ENCODE data around the gene TRAF2. TPM values are rescaled to one million over a fixed set of nuclear protein-coding genes. Genes with fewer than 3 reads are reported as not detected.
"Not testable (repeated sequence)": the region's sequence is repeated elsewhere in the genome, so short reads cannot be mapped to it uniquely, and the experiment has no call there.

Gene TRAF2
- 33.0 TPM for polyA plus RNA-seq (2013, experiment 1 of 4)
- 30.6 TPM for polyA plus RNA-seq (2013, experiment 2 of 4)
- 22.2 TPM for polyA plus RNA-seq (2013, experiment 3 of 4)
- 23.9 TPM for polyA plus RNA-seq (2013, experiment 4 of 4)

DNA sequence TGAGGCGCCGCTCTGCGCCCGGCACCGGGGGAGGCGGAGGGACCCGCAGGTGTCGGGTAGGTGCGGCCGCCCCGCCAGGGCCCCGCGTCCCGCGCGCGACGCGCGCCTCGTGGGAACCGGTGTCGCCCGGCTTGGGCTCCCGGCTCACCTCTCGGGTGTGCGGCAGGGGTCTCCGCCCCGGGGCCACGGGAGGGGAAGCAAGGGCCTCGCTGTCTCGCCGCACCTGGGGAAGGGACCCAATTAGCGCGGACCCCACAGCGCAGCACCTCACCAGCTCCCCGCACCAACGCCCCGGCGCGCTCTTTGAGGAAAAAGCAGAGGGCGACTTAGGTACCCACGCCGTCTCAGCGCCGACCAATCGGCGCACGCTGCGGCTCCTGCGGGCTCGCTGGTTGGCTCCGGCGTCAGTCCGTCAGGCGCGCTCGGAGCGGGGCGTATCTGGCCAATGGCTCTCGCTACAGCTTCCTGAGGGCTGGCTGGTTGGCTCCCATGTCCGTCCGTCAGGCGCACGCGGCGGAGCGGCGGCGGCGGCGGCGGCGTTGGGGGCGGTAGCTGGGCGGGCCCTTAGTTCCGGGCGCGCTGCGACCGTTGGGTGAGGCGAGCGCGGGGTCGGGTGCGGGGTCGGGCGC is at the start of gene TRAF2:
Gene TRAF2 (plus strand): TSS at position 567 of the 629 bp plus-strand sequence. CDS start 12,225 bp downstream, outside the sequence.
- Histone ChIP-seq H3K36me3 (ENCODE audit: control insufficient read depth, insufficient read depth, low read length) (no peaks in the 10 kb centered on the region), H3K27ac (ENCODE audit: insufficient read depth, low read depth, low read length, poor library complexity, severe bottlenecking) (peak within 1 kb of the TSS; percentile 76), H3K4me3 (ENCODE audit: insufficient read depth, low read depth, low read length) (peak within 1 kb of the TSS; percentile 87), H3K9me3 (ENCODE audit: control insufficient read depth, low read length) (no peaks in the 10 kb centered on the region), H3K27me3 (ENCODE audit: control insufficient read depth, insufficient read depth, low read length, poor library complexity, severe bottlenecking) (no peaks in the 10 kb centered on the region), H3K4me1 (ENCODE audit: control insufficient read depth, insufficient read depth, low read length) (peaks cover 5% of the 10 kb centered on the region)
- 0% methylated on average over 88 of the region's 88 CpGs for WGBS, 2 experiments

- Histone ChIP-seq H3K4me1 (ENCODE audit: control insufficient read depth, insufficient read depth, low read length) (peaks cover 35% of the 10 kb centered on the region), H3K9me3 (ENCODE audit: control insufficient read depth, low read length) (no peaks in the 10 kb centered on the region), H3K27me3 (ENCODE audit: control insufficient read depth, insufficient read depth, low read length, poor library complexity, severe bottlenecking) (no peaks in the 10 kb centered on the region), H3K36me3 (ENCODE audit: control insufficient read depth, insufficient read depth, low read length) (peaks cover 10% of the 10 kb centered on the region), H3K4me3 (ENCODE audit: insufficient read depth, low read depth, low read length) (no peak overlapping the region), H3K27ac (ENCODE audit: insufficient read depth, low read depth, low read length, poor library complexity, severe bottlenecking) (no peak overlapping the region)
- WGBS, 2 experiments, result 92 to 93% methylated on average over 27 of the region's 27 CpGs
These were observed 49.0 kb upstream of the TRAF2 start for GRCh38 chr9:136837146-136837855.

- H3K4me3 ChIP-seq (ENCODE audit: insufficient read depth, low read depth, low read length); H3K9me3 ChIP-seq (ENCODE audit: control insufficient read depth, low read length); H3K36me3 ChIP-seq (ENCODE audit: control insufficient read depth, insufficient read depth, low read length); H3K27ac ChIP-seq (ENCODE audit: insufficient read depth, low read depth, low read length, poor library complexity, severe bottlenecking); H3K27me3 ChIP-seq (ENCODE audit: control insufficient read depth, insufficient read depth, low read length, poor library complexity, severe bottlenecking): not testable (repeated sequence)
- peaks cover 38% of the 10 kb centered on the region for H3K4me1 ChIP-seq (ENCODE audit: control insufficient read depth, insufficient read depth, low read length)
- WGBS, 2 experiments, result 95 to 96% methylated on average over 15 of the region's 15 CpGs
These were observed 48.4 kb upstream of the TRAF2 start for GRCh38 chr9:136837856-136838277.

DNA sequence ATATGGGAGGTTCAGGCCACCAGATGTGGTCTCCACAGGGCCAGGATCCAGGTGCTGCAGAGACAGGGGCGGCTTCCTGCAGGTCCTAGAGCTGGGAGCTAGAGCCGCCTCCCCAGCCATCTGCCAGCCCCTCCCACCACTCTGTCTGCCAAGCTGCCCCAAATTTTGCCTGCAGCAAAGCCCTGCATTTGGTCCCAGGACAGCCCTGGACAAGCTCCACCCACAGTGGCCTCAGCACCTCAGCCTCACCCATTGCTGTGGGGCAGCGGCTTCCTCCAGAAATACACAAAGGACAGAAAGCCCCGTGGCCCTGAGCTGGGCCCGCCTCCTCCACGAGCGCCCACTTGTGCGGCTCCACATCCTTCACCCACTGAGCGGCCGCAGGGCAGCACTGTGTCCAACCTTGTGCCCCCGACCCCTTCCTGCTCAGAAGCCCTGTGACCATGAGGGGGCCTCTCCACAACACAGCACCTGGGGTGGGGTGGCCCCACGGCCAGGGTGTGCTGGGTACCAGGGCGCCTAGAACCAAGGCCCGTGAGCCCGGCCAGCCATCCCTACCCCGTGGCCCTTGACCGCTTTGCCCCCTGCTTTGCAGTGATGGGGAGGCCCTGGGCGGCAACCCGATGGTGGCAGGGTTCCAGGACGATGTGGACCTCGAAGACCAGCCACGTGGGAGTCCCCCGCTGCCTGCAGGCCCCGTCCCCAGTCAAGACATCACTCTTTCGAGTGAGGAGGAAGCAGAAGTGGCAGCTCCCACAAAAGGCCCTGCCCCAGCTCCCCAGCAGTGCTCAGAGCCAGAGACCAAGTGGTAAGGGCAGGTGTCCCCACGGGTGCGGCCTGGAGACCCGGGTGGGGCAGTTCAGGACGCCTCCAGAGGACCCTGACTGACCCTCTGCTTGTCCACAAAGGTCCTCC is 47.7 kb upstream of the TRAF2 start:
- Histone ChIP-seq H3K4me1 (ENCODE audit: control insufficient read depth, insufficient read depth, low read length) (peaks cover 41% of the 10 kb centered on the region), H3K4me3 (ENCODE audit: insufficient read depth, low read depth, low read length) (no peak overlapping the region), H3K36me3 (ENCODE audit: control insufficient read depth, insufficient read depth, low read length) (peaks cover 9% of the 10 kb centered on the region), H3K9me3 (ENCODE audit: control insufficient read depth, low read length) (no peaks in the 10 kb centered on the region), H3K27me3 (ENCODE audit: control insufficient read depth, insufficient read depth, low read length, poor library complexity, severe bottlenecking) (no peaks in the 10 kb centered on the region), H3K27ac (ENCODE audit: insufficient read depth, low read depth, low read length, poor library complexity, severe bottlenecking) (no peak overlapping the region)
- WGBS, 2 experiments, result 93% methylated on average over 29 of the region's 29 CpGs

DNA sequence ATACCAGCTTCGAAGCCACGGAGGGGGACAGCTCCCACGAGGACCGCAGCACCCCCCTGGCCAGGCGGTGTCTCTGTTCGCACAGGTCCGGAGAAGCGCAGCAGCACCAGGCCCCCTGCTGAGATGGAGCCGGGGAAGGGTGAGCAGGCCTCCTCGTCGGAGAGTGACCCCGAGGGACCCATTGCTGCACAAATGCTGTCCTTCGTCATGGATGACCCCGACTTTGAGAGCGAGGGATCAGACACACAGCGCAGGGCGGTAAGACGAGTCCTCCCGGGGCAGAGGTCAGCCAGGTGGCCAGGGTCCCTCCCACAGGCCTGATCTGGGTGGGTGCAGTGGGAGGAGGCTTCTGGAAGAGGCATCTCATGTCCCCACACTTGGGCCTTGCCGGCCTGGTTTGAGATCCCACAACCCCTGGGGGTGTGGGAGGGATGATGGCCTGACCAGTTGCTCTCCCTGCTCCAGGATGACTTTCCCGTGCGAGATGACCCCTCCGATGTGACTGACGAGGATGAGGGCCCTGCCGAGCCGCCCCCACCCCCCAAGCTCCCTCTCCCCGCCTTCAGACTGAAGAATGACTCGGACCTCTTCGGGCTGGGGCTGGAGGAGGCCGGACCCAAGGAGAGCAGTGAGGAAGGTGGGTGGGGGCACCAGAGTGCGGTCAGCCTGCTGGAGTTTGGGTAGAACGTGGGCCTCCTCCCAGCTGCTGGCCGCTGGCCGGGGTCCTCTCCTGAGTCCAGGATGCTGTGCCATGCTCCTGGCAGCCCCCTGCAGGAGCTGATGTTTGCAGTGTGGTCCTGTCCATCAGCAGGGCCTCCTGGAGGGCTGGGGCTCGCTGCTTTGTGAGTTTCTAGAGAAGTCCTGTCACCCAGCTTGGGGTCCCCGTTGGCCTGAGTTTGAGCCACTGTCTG is 46.8 kb upstream of the TRAF2 start:
- WGBS, 2 experiments, result 90 to 92% methylated on average over 36 of the region's 36 CpGs
- Histone ChIP-seq H3K4me3 (ENCODE audit: insufficient read depth, low read depth, low read length) (no peak overlapping the region), H3K9me3 (ENCODE audit: control insufficient read depth, low read length) (no peaks in the 10 kb centered on the region), H3K4me1 (ENCODE audit: control insufficient read depth, insufficient read depth, low read length) (peaks cover 41% of the 10 kb centered on the region), H3K27ac (ENCODE audit: insufficient read depth, low read depth, low read length, poor library complexity, severe bottlenecking) (no peak overlapping the region), H3K36me3 (ENCODE audit: control insufficient read depth, insufficient read depth, low read length) (peaks cover 9% of the 10 kb centered on the region), H3K27me3 (ENCODE audit: control insufficient read depth, insufficient read depth, low read length, poor library complexity, severe bottlenecking) (peaks cover 7% of the 10 kb centered on the region)

DNA sequence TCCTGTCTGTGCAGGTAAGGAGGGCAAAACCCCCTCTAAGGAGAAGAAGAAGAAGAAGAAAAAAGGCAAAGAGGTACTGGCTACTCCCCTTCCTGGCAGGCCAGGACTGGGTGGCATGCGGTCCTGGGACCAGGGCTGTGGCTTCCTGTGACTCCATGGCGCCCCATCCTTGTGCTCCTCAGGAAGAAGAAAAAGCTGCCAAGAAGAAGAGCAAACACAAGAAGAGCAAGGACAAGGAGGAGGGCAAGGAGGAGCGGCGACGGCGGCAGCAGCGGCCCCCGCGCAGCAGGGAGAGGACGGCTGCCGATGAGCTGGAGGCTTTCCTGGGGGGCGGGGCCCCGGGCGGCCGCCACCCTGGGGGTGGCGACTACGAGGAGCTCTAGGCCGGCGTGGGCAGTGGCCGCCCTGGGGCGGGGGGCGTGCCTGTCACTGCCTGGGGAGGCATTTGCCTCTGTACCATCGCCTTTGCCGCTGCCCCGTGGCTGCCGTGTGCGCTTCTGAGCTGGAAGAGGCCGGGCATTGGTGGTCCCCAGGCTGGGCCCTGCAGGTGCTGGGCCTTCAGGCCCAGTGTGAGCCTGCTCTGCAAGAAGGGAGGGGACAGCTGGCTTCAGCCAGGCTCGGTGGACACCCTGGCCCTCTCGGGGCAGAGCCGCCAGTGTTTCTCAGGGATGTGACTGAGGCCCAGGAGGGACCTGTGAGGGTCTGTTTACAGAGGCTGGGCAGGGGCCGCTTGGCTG is 46.0 kb upstream of the TRAF2 start:
- peaks cover 9% of the 10 kb centered on the region for H3K36me3 ChIP-seq (ENCODE audit: control insufficient read depth, insufficient read depth, low read length)
- H3K4me1 ChIP-seq (ENCODE audit: control insufficient read depth, insufficient read depth, low read length), result peaks cover 41% of the 10 kb centered on the region
- WGBS, 2 experiments, result 72 to 76% methylated on average over 32 of the region's 32 CpGs
- peaks cover 13% of the 10 kb centered on the region for H3K27me3 ChIP-seq (ENCODE audit: control insufficient read depth, insufficient read depth, low read length, poor library complexity, severe bottlenecking)
- peak overlapping the region; percentile 50 for H3K27ac ChIP-seq (ENCODE audit: insufficient read depth, low read depth, low read length, poor library complexity, severe bottlenecking)
- H3K9me3 ChIP-seq (ENCODE audit: control insufficient read depth, low read length), result no peaks in the 10 kb centered on the region
- H3K4me3 ChIP-seq (ENCODE audit: insufficient read depth, low read depth, low read length), result no peak overlapping the region

GRCh38 chr9:136840877-136841645 is 45.3 kb upstream of the TRAF2 start:
- Histone ChIP-seq H3K4me1 (ENCODE audit: control insufficient read depth, insufficient read depth, low read length) (peaks cover 41% of the 10 kb centered on the region), H3K27ac (ENCODE audit: insufficient read depth, low read depth, low read length, poor library complexity, severe bottlenecking) (peak overlapping the region; percentile 50), H3K4me3 (ENCODE audit: insufficient read depth, low read depth, low read length) (no peak overlapping the region), H3K27me3 (ENCODE audit: control insufficient read depth, insufficient read depth, low read length, poor library complexity, severe bottlenecking) (peaks cover 20% of the 10 kb centered on the region), H3K36me3 (ENCODE audit: control insufficient read depth, insufficient read depth, low read length) (peaks cover 3% of the 10 kb centered on the region), H3K9me3 (ENCODE audit: control insufficient read depth, low read length) (no peaks in the 10 kb centered on the region)
- WGBS, 2 experiments, result 70 to 71% methylated on average over 28 of the region's 28 CpGs

DNA sequence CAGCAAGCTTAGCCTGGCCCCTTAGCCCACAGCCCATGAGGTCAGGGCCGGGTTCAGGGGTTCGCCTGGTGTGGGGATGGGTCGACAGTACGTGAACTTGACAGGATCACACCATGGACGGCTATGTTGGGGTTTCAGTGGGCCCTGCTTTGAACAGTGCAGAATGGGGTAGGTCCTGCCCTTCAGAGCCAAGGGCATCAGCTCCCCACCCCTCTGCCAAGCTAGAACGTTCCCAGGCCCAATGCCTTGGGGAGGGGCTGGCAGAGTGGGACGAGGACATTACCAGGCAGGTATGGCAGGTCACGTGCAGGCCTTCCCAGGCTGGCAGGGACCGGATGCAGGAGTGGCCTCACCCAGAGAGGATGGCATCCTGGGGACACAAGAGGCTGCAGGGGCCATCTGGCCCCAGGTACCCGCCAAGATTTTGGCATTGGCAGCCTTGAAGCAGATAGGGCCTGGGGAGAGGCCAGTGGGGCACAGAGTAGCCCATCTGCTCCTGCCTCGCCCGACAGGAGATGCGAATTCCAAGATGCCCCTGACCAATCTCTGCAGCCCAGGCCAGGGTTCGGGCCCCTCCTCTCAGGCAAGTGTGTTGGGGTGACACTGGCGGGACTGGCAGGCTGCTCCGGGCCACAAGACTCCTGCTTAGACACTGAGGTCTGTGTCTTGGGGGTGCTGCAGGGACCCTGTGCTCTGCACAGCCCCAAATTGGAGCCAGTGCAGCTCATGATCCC is 44.5 kb upstream of the TRAF2 start:
- H3K9me3 ChIP-seq (ENCODE audit: control insufficient read depth, low read length); H3K4me3 ChIP-seq (ENCODE audit: insufficient read depth, low read depth, low read length); H3K36me3 ChIP-seq (ENCODE audit: control insufficient read depth, insufficient read depth, low read length): not testable (repeated sequence)
- H3K4me1 ChIP-seq (ENCODE audit: control insufficient read depth, insufficient read depth, low read length), result peaks cover 41% of the 10 kb centered on the region
- WGBS, 2 experiments, result 54 to 59% methylated on average over 16 of the region's 16 CpGs
- H3K27me3 ChIP-seq (ENCODE audit: control insufficient read depth, insufficient read depth, low read length, poor library complexity, severe bottlenecking), result peaks cover 26% of the 10 kb centered on the region
- peak overlapping the region; percentile 50 for H3K27ac ChIP-seq (ENCODE audit: insufficient read depth, low read depth, low read length, poor library complexity, severe bottlenecking)
